AG09309 (cell line): ENCODE results near the gene SRRM4.

Source experiments
- DNase-seq: peaks from one replicate; pipeline ENCODE4 v3.0.0-alpha.2; 2010; ENCODE audit warnings: low read depth
- H3K4me3 ChIP-seq: 2 replicates; pipeline ENCODE4 v1.5.1; 2011; ENCODE audit warnings: mild to moderate bottlenecking, low read depth, low read length, moderate library complexity; ENCODE audit not compliant: control insufficient read depth
- TF ChIP-seq, protein P1 (sequence below): IDR thresholded peaks from 2 replicates; pipeline ENCODE4 v1.5.1; 2011; ENCODE audit warnings: mild to moderate bottlenecking, low read depth, low read length, inconsistent platforms; ENCODE audit not compliant: insufficient read depth, control insufficient read depth; ENCODE audit errors: missing control alignments

The SRRM4 gene

DNA sequence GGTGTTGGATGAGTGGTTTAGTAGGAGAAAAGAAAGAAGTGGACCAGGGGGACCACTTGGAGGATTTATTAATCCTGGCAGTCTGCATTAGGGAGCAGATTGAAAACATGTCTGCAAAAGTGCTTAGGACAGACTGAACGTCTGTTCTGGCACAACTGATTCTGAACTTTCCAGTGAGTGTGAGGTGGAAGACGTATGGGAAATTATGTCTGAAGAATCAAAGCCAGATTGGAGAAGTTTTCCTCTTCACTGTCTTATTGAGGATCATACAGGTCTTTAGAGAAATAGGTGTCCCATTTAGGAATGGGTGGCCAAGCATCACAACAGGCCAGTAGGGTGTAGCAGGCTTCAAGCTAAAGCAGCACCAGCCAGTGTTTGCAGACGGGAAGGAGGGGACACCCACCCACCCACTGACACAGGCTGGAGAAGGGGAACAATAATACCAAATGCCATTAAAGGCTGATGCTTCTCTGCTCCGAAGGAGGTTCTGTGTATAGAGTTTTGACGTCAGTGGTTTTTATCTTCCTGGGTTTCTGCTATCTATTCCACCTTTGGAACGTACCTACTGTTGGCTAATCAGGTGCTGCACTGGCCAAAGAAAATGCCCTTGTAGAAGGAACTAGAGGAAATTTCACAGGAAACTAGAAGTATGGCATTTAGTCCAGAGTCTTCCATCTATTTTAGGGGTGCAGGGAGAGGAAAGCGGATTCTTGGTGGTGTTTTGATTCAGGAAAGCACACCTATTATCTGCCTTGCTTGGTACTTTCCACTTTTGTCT, 1.8 kb downstream of the SRRM4 start:
- TF ChIP-seq, protein P1, sequence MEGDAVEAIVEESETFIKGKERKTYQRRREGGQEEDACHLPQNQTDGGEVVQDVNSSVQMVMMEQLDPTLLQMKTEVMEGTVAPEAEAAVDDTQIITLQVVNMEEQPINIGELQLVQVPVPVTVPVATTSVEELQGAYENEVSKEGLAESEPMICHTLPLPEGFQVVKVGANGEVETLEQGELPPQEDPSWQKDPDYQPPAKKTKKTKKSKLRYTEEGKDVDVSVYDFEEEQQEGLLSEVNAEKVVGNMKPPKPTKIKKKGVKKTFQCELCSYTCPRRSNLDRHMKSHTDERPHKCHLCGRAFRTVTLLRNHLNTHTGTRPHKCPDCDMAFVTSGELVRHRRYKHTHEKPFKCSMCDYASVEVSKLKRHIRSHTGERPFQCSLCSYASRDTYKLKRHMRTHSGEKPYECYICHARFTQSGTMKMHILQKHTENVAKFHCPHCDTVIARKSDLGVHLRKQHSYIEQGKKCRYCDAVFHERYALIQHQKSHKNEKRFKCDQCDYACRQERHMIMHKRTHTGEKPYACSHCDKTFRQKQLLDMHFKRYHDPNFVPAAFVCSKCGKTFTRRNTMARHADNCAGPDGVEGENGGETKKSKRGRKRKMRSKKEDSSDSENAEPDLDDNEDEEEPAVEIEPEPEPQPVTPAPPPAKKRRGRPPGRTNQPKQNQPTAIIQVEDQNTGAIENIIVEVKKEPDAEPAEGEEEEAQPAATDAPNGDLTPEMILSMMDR: no peak
- H3K4me3 ChIP-seq: no peak overlapping the region
- no peak for DNase-seq

GRCh38 chr12:118984161-118984943, 3.0 kb downstream of the SRRM4 start:
- TF ChIP-seq, protein P1: no peak
- DNase-seq: no peak
- H3K4me3 ChIP-seq: no peak overlapping the region

DNA sequence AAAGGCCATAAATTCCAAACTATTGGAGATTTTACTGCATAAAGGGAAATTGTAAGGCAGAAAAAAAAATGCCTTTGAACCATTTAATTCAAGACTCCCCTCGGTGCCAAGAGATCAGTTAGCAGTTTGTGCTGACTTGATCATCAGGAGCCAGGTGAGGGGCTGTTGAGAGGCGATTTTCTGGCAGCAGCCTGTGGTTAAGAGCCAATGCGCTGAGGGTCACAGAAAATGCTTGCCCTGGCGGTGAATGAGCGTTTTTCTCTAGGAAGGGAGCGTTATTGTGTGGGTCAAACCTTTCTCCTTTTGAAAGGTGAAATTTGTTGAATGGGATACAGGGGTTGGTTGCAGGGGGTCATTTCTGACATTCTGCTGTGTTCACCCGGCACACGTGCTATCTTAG, 4.7 kb downstream of the SRRM4 start:
- H3K4me3 ChIP-seq: no peak overlapping the region
- TF ChIP-seq, protein P1: no peak
- no peak for DNase-seq

- TF ChIP-seq, protein P1: no peak
- no peak for DNase-seq
Measured at GRCh38 chr12:118999107-118999506, 17.8 kb downstream of the SRRM4 start.

DNA sequence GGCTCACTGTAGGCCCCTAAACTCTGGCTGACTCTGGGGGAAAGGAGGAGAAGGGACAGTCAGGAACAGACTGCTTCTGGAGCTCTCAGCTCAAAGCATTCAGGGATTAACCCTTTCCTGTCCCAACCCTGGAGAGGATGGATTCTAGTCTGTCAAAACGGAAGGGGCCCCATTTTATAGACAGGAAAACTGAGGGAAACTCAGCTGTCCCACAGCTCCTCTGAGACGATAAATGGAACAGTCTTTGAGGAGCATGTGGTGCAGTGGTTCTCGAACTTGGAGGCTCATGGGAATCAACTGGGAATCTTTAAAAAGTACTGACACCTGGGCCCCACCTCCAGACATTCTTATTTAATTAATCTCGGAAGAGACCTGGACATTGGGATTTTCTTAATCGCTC, 23.7 kb downstream of the SRRM4 start:
- TF ChIP-seq, protein P1: no peak
- no peak for DNase-seq
- H3K4me3 ChIP-seq: no peak overlapping the region

More at GRCh38 chr12:118999107-118999506, 17.8 kb downstream of the SRRM4 start:
- no peak overlapping the region for H3K4me3 ChIP-seq

DNA sequence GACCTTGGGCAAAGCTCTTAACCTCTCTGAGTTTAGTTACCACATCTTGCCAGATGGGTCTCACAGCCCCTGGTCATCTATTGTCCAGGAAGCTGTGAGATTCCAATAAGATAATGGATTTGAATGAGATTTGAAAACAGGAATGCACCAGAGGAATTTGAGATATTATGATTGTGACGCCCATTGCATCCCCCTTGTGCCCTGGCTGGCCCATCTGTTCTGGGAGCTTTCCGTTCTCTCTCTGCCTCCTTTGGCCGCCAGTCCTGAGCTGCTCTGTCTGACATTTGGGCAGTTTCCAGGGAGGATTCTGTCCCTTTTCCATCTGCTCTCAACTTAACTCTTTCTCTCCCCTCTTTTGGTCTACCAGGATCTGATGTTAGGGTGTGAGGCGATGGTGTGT, 24.6 kb downstream of the SRRM4 start:
- DNase-seq: no peak
- TF ChIP-seq, protein P1: no peak
- H3K4me3 ChIP-seq: no peak overlapping the region
